GM18909 (cell line): ENCODE results near the gene CCDC191.
A peak's percentile ranks its signal among the peaks of the same experiment; 100 is the strongest.

Source experiments
- ATAC-seq: cut with Tn5 transposase; IDR thresholded peaks from one replicate; pipeline ENCODE4 v1.9.1; 2021; ENCODE audit warnings: mild to moderate bottlenecking; ENCODE audit not compliant: unreplicated experiment, poor library complexity

CCDC191 gene

GRCh38 chr3:113977822-113978221 lies 78.5 kb downstream of the CCDC191 start:
- ATAC-seq = no peak

DNA sequence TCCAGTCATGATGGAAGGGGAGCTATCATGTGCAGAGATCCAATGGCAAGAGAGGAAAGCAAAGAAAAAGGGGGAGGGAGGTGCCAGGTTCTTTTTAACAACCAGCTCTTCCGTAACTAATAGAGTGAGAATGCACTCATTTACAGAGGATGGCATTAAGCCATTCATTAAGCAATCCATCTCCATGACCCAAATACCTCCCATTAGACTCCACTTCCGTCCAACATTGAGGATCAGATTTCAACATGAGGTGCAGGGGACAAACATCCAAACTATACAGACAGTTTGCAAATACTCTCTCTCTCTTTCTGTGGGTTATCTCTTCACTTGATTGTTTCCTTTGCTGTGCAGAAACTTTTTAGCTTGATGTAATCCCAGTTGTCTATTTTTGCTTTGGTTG lies 87.3 kb downstream of the CCDC191 start:
- no peak for ATAC-seq

DNA sequence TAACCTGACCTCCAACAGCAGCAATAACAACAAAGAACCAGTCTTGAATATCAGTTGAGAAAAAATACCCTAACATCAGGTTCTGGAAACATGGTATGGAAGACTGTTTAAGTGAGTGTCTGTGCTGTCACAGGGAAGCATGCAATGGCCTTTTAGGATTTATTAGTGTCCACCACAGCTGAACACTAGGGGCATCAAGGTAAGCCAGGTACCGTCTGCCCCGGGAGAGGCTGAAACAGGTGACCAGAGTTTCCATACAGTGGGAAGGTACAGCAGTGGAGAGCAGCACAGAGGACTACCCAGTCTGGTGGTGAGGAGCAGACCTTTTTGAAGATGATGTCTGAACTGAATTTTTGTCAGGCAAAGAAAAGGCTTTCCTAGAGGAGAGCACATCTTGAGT lies 90.2 kb downstream of the CCDC191 start:
- no peak for ATAC-seq

DNA sequence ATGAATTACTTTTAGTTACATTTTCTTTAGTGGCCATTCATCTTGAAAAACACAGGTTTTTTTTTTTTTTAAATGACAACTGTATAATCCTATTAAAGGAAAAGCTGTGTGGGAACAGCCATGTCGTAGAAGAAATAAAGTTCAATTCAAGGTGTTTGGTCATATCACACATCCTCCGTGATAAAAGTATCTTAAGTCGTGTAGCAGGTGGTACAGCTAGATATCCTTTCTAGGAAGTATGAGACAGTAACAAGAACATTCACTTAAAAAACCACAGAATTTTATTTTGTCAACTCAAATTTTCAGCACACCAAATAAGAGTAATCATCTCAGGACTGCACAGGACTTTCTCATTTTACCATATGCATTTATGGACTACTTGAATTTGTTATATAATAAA lies 92.4 kb downstream of the CCDC191 start:
- no peak for ATAC-seq

DNA sequence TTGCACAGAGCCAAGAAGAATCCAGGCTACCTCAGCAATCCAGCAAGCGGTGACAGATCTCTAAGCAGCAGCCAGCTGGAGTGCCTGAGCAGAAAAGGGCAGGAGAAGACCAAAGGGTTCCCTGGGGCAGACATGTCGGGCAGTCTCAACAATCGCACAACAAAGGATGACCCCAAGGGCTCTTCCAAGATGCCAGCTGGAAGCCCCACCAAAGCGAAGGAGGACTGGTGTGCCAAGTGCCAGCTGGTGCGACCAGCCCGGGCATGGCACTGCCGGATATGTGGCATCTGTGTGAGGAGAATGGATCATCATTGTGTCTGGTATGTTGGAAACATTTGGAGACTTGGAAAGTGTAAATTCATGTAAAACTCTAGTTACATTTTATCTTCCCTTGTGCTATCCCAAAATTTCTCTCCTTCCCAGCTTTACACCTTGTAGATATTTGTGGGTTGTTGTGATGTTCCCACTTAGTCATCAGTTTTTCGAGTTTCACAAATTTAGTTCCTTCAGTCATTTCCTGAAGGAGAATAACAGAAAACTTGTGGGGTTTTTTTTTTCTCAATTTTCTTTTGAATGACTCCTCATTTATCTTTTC lies 102.1 kb downstream of the CCDC191 start:
- ATAC-seq = no peak

- ATAC-seq = no peak
Measured at GRCh38 chr3:113953677-113954076, 102.6 kb downstream of the CCDC191 start.

DNA sequence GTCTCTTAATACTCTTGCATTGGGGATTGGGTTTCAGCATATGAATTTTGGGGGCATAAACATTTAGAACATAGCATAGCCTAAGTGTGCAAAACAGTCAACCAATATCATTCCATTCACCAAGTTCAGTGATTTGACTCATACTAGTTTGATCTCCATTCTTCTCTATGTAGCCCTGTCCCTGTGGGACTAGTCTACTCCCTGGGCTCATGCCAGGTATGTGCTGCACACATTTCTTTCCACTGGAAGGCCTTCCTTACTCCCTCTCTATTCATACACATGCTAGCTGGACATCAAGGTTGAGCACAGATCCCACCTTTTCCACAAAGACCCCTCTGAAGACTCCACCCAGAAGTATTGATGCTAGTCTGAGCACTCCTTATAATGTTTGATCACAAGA lies 103.4 kb downstream of the CCDC191 start:
- ATAC-seq = no peak

- peak; percentile 55 for ATAC-seq
Measured at GRCh38 chr3:113948015-113948917, 108.1 kb downstream of the CCDC191 start.

DNA sequence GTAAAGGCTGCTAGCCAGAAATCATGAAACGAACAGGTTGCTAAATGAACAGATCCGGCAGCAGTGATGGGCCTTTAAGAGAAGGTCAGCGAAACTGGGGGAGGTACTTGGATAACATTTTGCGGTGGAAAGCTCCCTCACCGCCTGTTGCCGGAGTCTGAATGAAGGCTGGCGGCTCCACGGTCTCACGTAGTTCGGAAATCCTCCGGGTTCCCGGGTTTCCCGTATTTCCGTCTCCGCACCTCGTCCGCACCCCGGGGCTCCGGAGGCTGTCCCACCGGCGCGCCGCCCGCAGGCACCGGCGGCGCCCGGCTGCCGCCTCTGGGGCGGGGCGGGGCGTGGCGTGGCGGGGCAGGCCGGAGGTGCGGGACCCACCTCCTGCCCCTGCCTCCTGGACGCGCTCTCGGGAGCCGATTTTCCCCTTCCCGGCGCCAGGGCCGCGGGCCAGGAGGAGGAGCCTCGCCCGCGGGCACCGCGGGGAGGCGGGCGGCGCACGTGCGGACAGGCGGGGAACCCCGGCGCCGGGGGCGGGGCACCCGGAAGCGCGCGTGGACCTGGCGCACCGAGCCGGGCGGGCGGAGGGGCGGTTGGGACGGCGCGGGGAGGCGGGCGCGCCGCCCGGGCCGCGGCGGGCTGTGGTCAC lies 108.8 kb downstream of the CCDC191 start, which contains the start of gene ZDHHC23:
Gene ZDHHC23, plus strand, starts transcription at position 642 of the 643 bp plus-strand sequence. CDS start 790 bp downstream, outside the sequence.
- ATAC-seq = peak; percentile 81

GRCh38 chr3:113946831-113947230 lies 109.5 kb downstream of the CCDC191 start:
- ATAC-seq = no peak

DNA sequence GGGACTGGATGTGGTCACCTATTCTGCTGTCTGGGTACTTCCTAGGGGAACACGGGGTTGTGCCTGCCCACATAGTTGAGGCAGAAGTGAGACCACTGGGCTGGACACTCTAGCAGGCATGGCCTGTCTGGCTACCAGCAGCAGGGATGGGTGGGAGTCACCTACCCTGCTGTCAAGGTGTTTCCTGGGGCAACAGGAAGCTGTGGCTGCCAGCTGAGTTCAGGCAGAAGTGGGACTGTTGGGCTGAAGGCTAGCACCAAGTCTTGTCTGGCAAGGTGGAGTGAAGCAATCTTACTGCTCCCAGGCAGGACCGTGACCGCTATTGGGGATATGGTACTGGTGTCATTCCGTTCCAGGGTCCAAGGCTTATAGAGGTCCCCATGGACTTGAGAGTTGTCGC lies 128.8 kb downstream of the CCDC191 start:
- ATAC-seq = no peak

GRCh38 chr3:113914646-113915045 lies 141.7 kb downstream of the CCDC191 start:
- ATAC-seq = no peak
